K562 (cell line): ENCODE data around the gene TRUB2. TPM values are rescaled to one million over a fixed set of nuclear protein-coding genes. Genes with fewer than 3 reads are reported as not detected.
A peak's percentile ranks its signal among the peaks of the same experiment; 100 is the strongest.

Source experiments
- FOXM1 ChIP-seq, 2 experiments: fragments of 450-650 bp in 1 of 2; sonication (generic) in 1 of 2; formaldehyde crosslinking in 1 of 2; IDR thresholded peaks; 2 replicates each; pipeline versions ENCODE4 v1.6.1 to v1.9.0; 2017 to 2022; ENCODE audit warnings: low read depth in 2 of 2, mild to moderate bottlenecking in 2 of 2, missing genetic modification reagents in 1 of 2, moderate library complexity in 1 of 2
- GTF2A2 ChIP-seq: IDR thresholded peaks from 2 replicates; pipeline ENCODE4 v1.6.1; 2016; ENCODE audit warnings: mild to moderate bottlenecking, missing genetic modification characterization, missing compliant biosample characterization
- GTF2B ChIP-seq: IDR thresholded peaks from 2 replicates; pipeline ENCODE4 v1.6.1; 2011; ENCODE audit not compliant: insufficient read length; ENCODE audit errors: extremely low read depth
- HINFP ChIP-seq: fragments of 450-650 bp; conservative IDR thresholded peaks from 2 replicates; pipeline ENCODE4 v1.6.1; 2016; ENCODE audit warnings: missing genetic modification characterization, low read depth, mild to moderate bottlenecking, control low read depth, missing compliant biosample characterization
- KLF13 ChIP-seq: fragments of 450-650 bp; IDR thresholded peaks from 2 replicates; pipeline ENCODE4 v1.6.1; 2016; ENCODE audit warnings: missing genetic modification characterization, low read depth, mild to moderate bottlenecking, missing compliant biosample characterization, moderate library complexity, borderline replicate concordance
- PRMT5 ChIP-seq: sonication (generic); formaldehyde crosslinking; IDR thresholded peaks from 2 replicates; pipeline ENCODE4 v1.5.0; 2020; ENCODE audit warnings: missing genetic modification reagents
- PTBP1 ChIP-seq: fragments of 200-400 bp; formaldehyde crosslinking; IDR thresholded peaks from 2 replicates; pipeline ENCODE4 v1.6.1; 2017; ENCODE audit warnings: low read depth, low read length
- RCOR1 ChIP-seq, 2 experiments: IDR thresholded peaks; 2 replicates each; pipeline ENCODE4 v1.6.1; 2012; ENCODE audit warnings: low read depth in 2 of 2, low read length in 2 of 2, borderline replicate concordance in 1 of 2, improper control_type of control experiment in 1 of 2
- ZFP36 ChIP-seq: fragments of 150-350 bp; IDR thresholded peaks from 2 replicates; pipeline ENCODE4 v1.6.1; 2018; ENCODE audit warnings: low read length, low read depth; ENCODE audit not compliant: partially characterized antibody
- ZNF134 ChIP-seq: fragments of 250-450 bp; sonication (Bioruptor Pico); conservative IDR thresholded peaks from 2 replicates; pipeline ENCODE4 v1.4.0; 2020
- polyA plus RNA-seq, 8 experiments: library from polyadenylated mRNA; depleted of rRNA in 4 of 8; stranded (reverse) in 5 of 8; unstranded in 3 of 8; fragments of >200 nt; fragmentation: Nextera tagmentation in 2 of 8; fragmentation: Illumina TruSeq in 1 of 8; extraction: Ambion mirVana in 2 of 8; extraction: Trizol in 1 of 8; gene quantifications; 2 replicates each; pipeline versions ENCODE4 v1.2.1 to v1.2.3, GENCODE V29; 2011 to 2014; ENCODE audit warnings: inconsistent platforms in 1 of 8, missing spikeins in 1 of 8
- total RNA-seq, 7 experiments: library from RNA; depleted of rRNA in 6 of 7; stranded (reverse); fragments of >200 nt in 6 of 7; fragmentation: Illumina TruSeq in 2 of 7; extraction: Trizol in 2 of 7; gene quantifications; 2 replicates each; pipeline versions ENCODE4 v1.2.1 to v1.2.3, GENCODE V29; 2011 to 2021; ENCODE audit warnings: low replicate concordance in 1 of 7
- TF ChIP-seq, protein P1 (sequence below): IDR thresholded peaks from 2 replicates; pipeline ENCODE4 v1.6.1; 2011; ENCODE audit warnings: borderline replicate concordance, low read depth, mild to moderate bottlenecking, moderate library complexity, low read length; ENCODE audit not compliant: insufficient read depth, poor library complexity, severe bottlenecking
- TF ChIP-seq, protein P2 (sequence below): fragments of 450-650 bp; IDR thresholded peaks from 2 replicates; pipeline ENCODE4 v1.6.1; 2018; ENCODE audit not compliant: partially characterized antibody
- TF ChIP-seq, protein P3 (sequence below): fragments of 450-650 bp; IDR thresholded peaks from 2 replicates; pipeline ENCODE4 v1.6.1; 2016; ENCODE audit warnings: low read depth, mild to moderate bottlenecking, moderate library complexity

The TRUB2 gene
- total and polyA plus RNA-seq, 9 of the 15 experiments (the other 6 are each of a cell fraction or from before 2014, with no cell fraction given) = 9.3 to 110 (median 63.0) TPM

- TF ChIP-seq, protein P1, sequence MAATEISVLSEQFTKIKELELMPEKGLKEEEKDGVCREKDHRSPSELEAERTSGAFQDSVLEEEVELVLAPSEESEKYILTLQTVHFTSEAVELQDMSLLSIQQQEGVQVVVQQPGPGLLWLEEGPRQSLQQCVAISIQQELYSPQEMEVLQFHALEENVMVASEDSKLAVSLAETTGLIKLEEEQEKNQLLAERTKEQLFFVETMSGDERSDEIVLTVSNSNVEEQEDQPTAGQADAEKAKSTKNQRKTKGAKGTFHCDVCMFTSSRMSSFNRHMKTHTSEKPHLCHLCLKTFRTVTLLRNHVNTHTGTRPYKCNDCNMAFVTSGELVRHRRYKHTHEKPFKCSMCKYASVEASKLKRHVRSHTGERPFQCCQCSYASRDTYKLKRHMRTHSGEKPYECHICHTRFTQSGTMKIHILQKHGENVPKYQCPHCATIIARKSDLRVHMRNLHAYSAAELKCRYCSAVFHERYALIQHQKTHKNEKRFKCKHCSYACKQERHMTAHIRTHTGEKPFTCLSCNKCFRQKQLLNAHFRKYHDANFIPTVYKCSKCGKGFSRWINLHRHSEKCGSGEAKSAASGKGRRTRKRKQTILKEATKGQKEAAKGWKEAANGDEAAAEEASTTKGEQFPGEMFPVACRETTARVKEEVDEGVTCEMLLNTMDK = peak; percentile 13
- TF ChIP-seq PTBP1 = peak; percentile 34; the same call in 1 of the 2 replicates
- peak; percentile 27; the same call in 1 of the 2 replicates for TF ChIP-seq FOXM1 (IDR thresholded peaks at IDR 0.05; ENCODE audit: low read depth)
- no peak; the same call in none of the 2 replicates for TF ChIP-seq FOXM1 (CRISPR knock-in tag; IDR thresholded peaks at IDR 0.05; ENCODE audit: low read depth)
- TF ChIP-seq, protein P2, sequence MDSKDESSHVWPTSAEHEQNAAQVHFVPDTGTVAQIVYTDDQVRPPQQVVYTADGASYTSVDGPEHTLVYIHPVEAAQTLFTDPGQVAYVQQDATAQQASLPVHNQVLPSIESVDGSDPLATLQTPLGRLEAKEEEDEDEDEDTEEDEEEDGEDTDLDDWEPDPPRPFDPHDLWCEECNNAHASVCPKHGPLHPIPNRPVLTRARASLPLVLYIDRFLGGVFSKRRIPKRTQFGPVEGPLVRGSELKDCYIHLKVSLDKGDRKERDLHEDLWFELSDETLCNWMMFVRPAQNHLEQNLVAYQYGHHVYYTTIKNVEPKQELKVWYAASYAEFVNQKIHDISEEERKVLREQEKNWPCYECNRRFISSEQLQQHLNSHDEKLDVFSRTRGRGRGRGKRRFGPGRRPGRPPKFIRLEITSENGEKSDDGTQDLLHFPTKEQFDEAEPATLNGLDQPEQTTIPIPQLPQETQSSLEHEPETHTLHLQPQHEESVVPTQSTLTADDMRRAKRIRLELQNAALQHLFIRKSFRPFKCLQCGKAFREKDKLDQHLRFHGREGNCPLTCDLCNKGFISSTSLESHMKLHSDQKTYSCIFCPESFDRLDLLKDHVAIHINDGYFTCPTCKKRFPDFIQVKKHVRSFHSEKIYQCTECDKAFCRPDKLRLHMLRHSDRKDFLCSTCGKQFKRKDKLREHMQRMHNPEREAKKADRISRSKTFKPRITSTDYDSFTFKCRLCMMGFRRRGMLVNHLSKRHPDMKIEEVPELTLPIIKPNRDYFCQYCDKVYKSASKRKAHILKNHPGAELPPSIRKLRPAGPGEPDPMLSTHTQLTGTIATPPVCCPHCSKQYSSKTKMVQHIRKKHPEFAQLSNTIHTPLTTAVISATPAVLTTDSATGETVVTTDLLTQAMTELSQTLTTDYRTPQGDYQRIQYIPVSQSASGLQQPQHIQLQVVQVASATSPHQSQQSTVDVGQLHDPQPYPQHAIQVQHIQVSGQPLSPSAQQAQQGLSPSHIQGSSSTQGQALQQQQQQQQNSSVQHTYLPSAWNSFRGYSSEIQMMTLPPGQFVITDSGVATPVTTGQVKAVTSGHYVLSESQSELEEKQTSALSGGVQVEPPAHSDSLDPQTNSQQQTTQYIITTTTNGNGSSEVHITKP = peak; percentile 27
- peak; percentile 57; the same call in 1 of the 2 replicates for TF ChIP-seq KLF13 (tag)
- TF ChIP-seq HINFP (tag) = no peak
- no peak for TF ChIP-seq GTF2A2
- peak; percentile 54 for TF ChIP-seq ZFP36
- TF ChIP-seq GTF2B = no peak
- TF ChIP-seq PRMT5 = 0 out of 2 replicates have a peak, but pooled peaks have one; percentile 23
- TF ChIP-seq, protein P3, sequence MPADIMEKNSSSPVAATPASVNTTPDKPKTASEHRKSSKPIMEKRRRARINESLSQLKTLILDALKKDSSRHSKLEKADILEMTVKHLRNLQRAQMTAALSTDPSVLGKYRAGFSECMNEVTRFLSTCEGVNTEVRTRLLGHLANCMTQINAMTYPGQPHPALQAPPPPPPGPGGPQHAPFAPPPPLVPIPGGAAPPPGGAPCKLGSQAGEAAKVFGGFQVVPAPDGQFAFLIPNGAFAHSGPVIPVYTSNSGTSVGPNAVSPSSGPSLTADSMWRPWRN = 0 out of 2 replicates have a peak, but pooled peaks have one; percentile 45
- peak; percentile 8 to 78; a peak in 3 of 4 replicates for TF ChIP-seq RCOR1 (IDR thresholded peaks at IDR 0.05; ENCODE audit: borderline replicate concordance in 1 of 2, low read depth in 2 of 2, low read length in 2 of 2)
- no peak for TF ChIP-seq ZNF134 (CRISPR knock-in tag)
These were observed 17.8 kb upstream of the TRUB2 start, which contains the start of gene SLC27A4 (continued) for GRCh38 chr9:128339761-128340690.
